Natural killer cell (primary cell): ENCODE measurements around the gene LPIN3. TPM values are rescaled to one million over a fixed set of nuclear protein-coding genes. Genes with fewer than 3 reads are reported as not detected.
A peak's percentile ranks its signal among the peaks of the same experiment; 100 is the strongest.

Source experiments
- ATAC-seq, 3 donors: fragments of 150-1000 bp in 2 of 3; fragments of 200-7000 bp in 1 of 3; cut with Tn5 transposase; 1 replicate in 1 of 3; 2 replicates in 2 of 3; pipeline ENCODE4 v1.10.0; 2021; ENCODE audit warnings: mild to moderate bottlenecking in 2 of 3, moderate library complexity in 2 of 3
- DNase-seq, 2 donors: peaks; one replicate each; pipeline versions ENCODE4 v3.0.0 to v3.0.0-alpha.2; 2013 to 2021; ENCODE audit warnings: mixed read lengths in 1 of 2
- H3K27ac ChIP-seq: one replicate; pipeline ENCODE4 v1.5.1; 2013; ENCODE audit warnings: mild to moderate bottlenecking, low read length
- H3K27me3 ChIP-seq: one replicate; pipeline ENCODE4 v1.6.1; 2013; ENCODE audit warnings: low read length; ENCODE audit not compliant: control insufficient read depth, insufficient read depth
- H3K36me3 ChIP-seq: one replicate; pipeline ENCODE4 v1.6.1; 2013; ENCODE audit warnings: low read length; ENCODE audit not compliant: control insufficient read depth, insufficient read depth
- H3K4me1 ChIP-seq: one replicate; pipeline ENCODE4 v1.6.1; 2013; ENCODE audit warnings: low read length; ENCODE audit not compliant: control insufficient read depth, insufficient read depth
- H3K4me3 ChIP-seq: one replicate; pipeline ENCODE4 v1.5.1; 2013; ENCODE audit warnings: low read length
- H3K9me3 ChIP-seq: one replicate; pipeline ENCODE4 v1.6.1; 2013; ENCODE audit warnings: low read length; ENCODE audit not compliant: control insufficient read depth, insufficient read depth
- H3K27ac Mint-ChIP-seq, 2 donors: one replicate each; pipeline ENCODE4 v1.8.0; 2022; ENCODE audit warnings: mild to moderate bottlenecking in 2 of 2, mixed read lengths in 2 of 2, moderate library complexity in 1 of 2
- H3K27me3 Mint-ChIP-seq, 2 donors: one replicate each; pipeline ENCODE4 v1.8.0; 2022; ENCODE audit warnings: low read depth in 2 of 2, mixed read lengths in 2 of 2
- H3K36me3 Mint-ChIP-seq: one replicate; pipeline ENCODE4 v1.8.0; 2022; ENCODE audit warnings: mixed read lengths
- H3K4me1 Mint-ChIP-seq, 2 donors: one replicate each; pipeline ENCODE4 v1.8.0; 2022; ENCODE audit warnings: mixed read lengths in 2 of 2
- H3K4me3 Mint-ChIP-seq: one replicate; pipeline ENCODE4 v1.8.0; 2022; ENCODE audit warnings: mild to moderate bottlenecking, moderate library complexity, mixed read lengths
- H3K9me3 Mint-ChIP-seq, 2 donors: one replicate each; pipeline ENCODE4 v1.8.0; 2022; ENCODE audit warnings: mixed read lengths in 2 of 2
- CTCF ChIP-seq: fragments of 200-600 bp; IDR thresholded peaks from one replicate; pipeline ENCODE4 v1.8.0; 2022; ENCODE audit warnings: antibody characterized with exemption
- WGBS: methylation state at CpG from one replicate; pipeline ENCODE4 v1.1.7; 2013; ENCODE audit warnings: missing lambda C conversion rate; ENCODE audit not compliant: insufficient coverage; 5-methylcytosine and 5-hydroxymethylcytosine counted together
- intact Hi-C: fragments of 100-400 bp; cut with micrococcal nuclease; formaldehyde crosslinking; loops from one replicate; pipeline ENCODE4 v1.14.2; 2022
- total RNA-seq, 4 donors: library from RNA; stranded (reverse); fragments of 120-200 nt in 1 of 4; gene quantifications; one replicate each; pipeline versions ENCODE4 v1.2.3 to v1.2.4, GENCODE V29; 2013 to 2022

The LPIN3 gene
- total RNA-seq, 3 donors from 2014 or later (not counting 1 experiment from before 2014, with no cell fraction given) = 0.07 to 0.28 TPM; not detected in 1

GRCh38 chr20:41403604-41404003, 63.0 kb downstream of the LPIN3 start:
- Mint-ChIP-seq H3K4me1 (peaks cover 18 to 21% of the 10 kb centered on the region in 2 donors), H3K36me3 (peaks cover 7% of the 10 kb centered on the region), H3K27ac (no peak overlapping the region), H3K4me3 (no peak overlapping the region), H3K27me3 (no peaks in the 10 kb centered on the region), H3K9me3 (no peaks in the 10 kb centered on the region)
- H3K4me3 ChIP-seq = no peak overlapping the region
- ATAC-seq = no peak
- H3K27me3 ChIP-seq = no peaks in the 10 kb centered on the region
- H3K4me1 ChIP-seq = peaks cover 31% of the 10 kb centered on the region
- intact Hi-C loops = no loop called here
- H3K36me3 ChIP-seq = peaks cover 29% of the 10 kb centered on the region
- no peak overlapping the region for H3K27ac ChIP-seq
- no peaks in the 10 kb centered on the region for H3K9me3 ChIP-seq
- DNase-seq = no peak
- TF ChIP-seq CTCF = no peak
- 94% methylated on average over 11 of the region's 12 CpGs for WGBS

- Histone ChIP-seq H3K36me3 (peaks cover 33% of the 10 kb centered on the region), H3K9me3 (no peaks in the 10 kb centered on the region), H3K4me3 (no peak overlapping the region), H3K4me1 (peaks cover 38% of the 10 kb centered on the region), H3K27ac (no peak overlapping the region), H3K27me3 (no peaks in the 10 kb centered on the region)
- Mint-ChIP-seq H3K36me3 (peaks cover 10% of the 10 kb centered on the region), H3K9me3 (no peaks in the 10 kb centered on the region), H3K4me1 (peaks cover 31% of the 10 kb centered on the region in 2 donors), H3K4me3 (no peak overlapping the region), H3K27me3 (no peaks in the 10 kb centered on the region), H3K27ac (no peak overlapping the region)
- intact Hi-C loops = no loop called here
- no peak for ATAC-seq
- DNase-seq = no peak
- TF ChIP-seq CTCF = no peak
- WGBS = 100% methylated on average over 3 of the region's 3 CpGs
Observed at GRCh38 chr20:41405436-41405835, 64.8 kb downstream of the LPIN3 start.

- ATAC-seq (no peak), DNase-seq (no peak)
- Mint-ChIP-seq H3K9me3 (no peaks in the 10 kb centered on the region), H3K4me3 (no peak overlapping the region), H3K27me3 (no peaks in the 10 kb centered on the region), H3K4me1 (peaks cover 31 to 38% of the 10 kb centered on the region in 2 donors), H3K36me3 (peaks cover 19% of the 10 kb centered on the region), H3K27ac (no peak overlapping the region)
- intact Hi-C loops = no loop called here
- Histone ChIP-seq H3K4me3 (no peak overlapping the region), H3K27me3 (no peaks in the 10 kb centered on the region), H3K4me1 (peaks cover 38% of the 10 kb centered on the region), H3K9me3 (no peaks in the 10 kb centered on the region), H3K36me3 (peaks cover 33% of the 10 kb centered on the region), H3K27ac (no peak overlapping the region)
- 99% methylated on average over 10 of the region's 10 CpGs for WGBS
- no peak for TF ChIP-seq CTCF
Observed at GRCh38 chr20:41406353-41406752, 65.7 kb downstream of the LPIN3 start.

- Mint-ChIP-seq H3K9me3 (no peaks in the 10 kb centered on the region), H3K27ac (peak overlapping the region; percentile 67 to 70), H3K36me3 (peaks cover 23% of the 10 kb centered on the region), H3K27me3 (no peaks in the 10 kb centered on the region), H3K4me3 (peak overlapping the region; percentile 72), H3K4me1 (peaks cover 31 to 38% of the 10 kb centered on the region in 2 donors)
- DNase-seq (no peak), ATAC-seq (no peak)
- Histone ChIP-seq H3K27me3 (no peaks in the 10 kb centered on the region), H3K27ac (peak overlapping the region; percentile 36), H3K36me3 (peaks cover 37% of the 10 kb centered on the region), H3K9me3 (no peaks in the 10 kb centered on the region), H3K4me3 (no peak overlapping the region), H3K4me1 (peaks cover 38% of the 10 kb centered on the region)
- no peak for TF ChIP-seq CTCF
- WGBS = 96% methylated on average over 6 of the region's 7 CpGs
- intact Hi-C loops = no loop called here
Observed at GRCh38 chr20:41406896-41407444, 66.3 kb downstream of the LPIN3 start.
